B cell (primary cell): ENCODE results near the gene NRGN. TPM values are rescaled to one million over a fixed set of nuclear protein-coding genes. Genes with fewer than 3 reads are reported as not detected.

Experiments used
- ATAC-seq: fragments of 200-7000 bp; cut with Tn5 transposase; one replicate; pipeline ENCODE4 v1.10.0; 2021; ENCODE audit warnings: low read depth, mild to moderate bottlenecking, moderate number of reproducible peaks, moderate library complexity
- CTCF ChIA-PET: fragments of 350-600 bp; sonication (Branson Sonifier 250); formaldehyde crosslinking; loops from one replicate; lab custom pipeline; 2021; ENCODE audit warnings: antibody characterized with exemption, inconsistent platforms; lab: Charles Lee
- POLR2A ChIA-PET: fragments of 350-600 bp; sonication (Branson Sonifier 250); formaldehyde crosslinking; loops from one replicate; lab custom pipeline; 2021; ENCODE audit warnings: antibody characterized with exemption; lab: Charles Lee
- DNase-seq: peaks from one replicate; pipeline ENCODE4 v3.0.0; 2013
- H2AFZ ChIP-seq: 2 replicates; pipeline ENCODE4 v1.6.1; 2012; ENCODE audit warnings: mild to moderate bottlenecking, low read depth, low read length; ENCODE audit not compliant: insufficient read depth, poor library complexity, severe bottlenecking
- H3K27ac ChIP-seq, 2 donors: 1 replicate in 1 of 2; 2 replicates in 1 of 2; pipeline ENCODE4 v1.5.1; 2012 to 2013; ENCODE audit warnings: low read length in 2 of 2, mild to moderate bottlenecking in 2 of 2, moderate library complexity in 1 of 2
- H3K27me3 ChIP-seq, 4 experiments: fragments of 200-600 bp in 1 of 4; sonication (generic) in 1 of 4; replicated peaks in 1 of 4; 1 replicate in 2 of 4; 2 replicates in 2 of 4; pipeline versions ENCODE4 v1.6.1 to v1.7.0; 2013 to 2016; ENCODE audit warnings: low read length in 3 of 4, mild to moderate bottlenecking in 2 of 4, mixed read lengths in 1 of 4, moderate library complexity in 1 of 4; ENCODE audit not compliant: insufficient read depth in 4 of 4, control insufficient read depth in 3 of 4; ENCODE audit errors: control extremely low read depth in 1 of 4
- H3K36me3 ChIP-seq, 2 experiments: replicated peaks in 1 of 2; 1 replicate in 1 of 2; 2 replicates in 1 of 2; pipeline versions ENCODE4 v1.6.1 to v1.7.1; 2013; ENCODE audit warnings: low read length in 1 of 2; ENCODE audit not compliant: insufficient read depth in 2 of 2, control insufficient read depth in 1 of 2; ENCODE audit errors: control extremely low read depth in 1 of 2, extremely low read depth in 1 of 2
- H3K4me1 ChIP-seq, 2 donors: fragments of 200-600 bp in 1 of 2; sonication (generic) in 1 of 2; 1 replicate in 1 of 2; 2 replicates in 1 of 2; pipeline versions ENCODE4 v1.5.1 to v1.6.1; 2013 to 2017; ENCODE audit warnings: low read length in 2 of 2; ENCODE audit not compliant: control insufficient read depth in 2 of 2, insufficient read depth in 2 of 2
- H3K4me2 ChIP-seq: replicated peaks from 2 replicates; pipeline ENCODE3; 2012; ENCODE audit warnings: mild to moderate bottlenecking, low read depth, low read length; ENCODE audit not compliant: poor library complexity, severe bottlenecking
- H3K4me3 ChIP-seq, 5 experiments: fragments of 200-600 bp in 1 of 5; sonication (generic) in 1 of 5; 1 replicate in 3 of 5; 2 replicates in 2 of 5; pipeline versions ENCODE4 v1.5.1 to v1.7.0; 2011 to 2016; ENCODE audit warnings: low read length in 4 of 5, mild to moderate bottlenecking in 4 of 5, low read depth in 2 of 5, control low read depth in 1 of 5, moderate library complexity in 1 of 5; ENCODE audit not compliant: insufficient read depth in 1 of 5; ENCODE audit errors: control extremely low read depth in 1 of 5, extremely low read depth in 1 of 5
- H3K79me2 ChIP-seq: fragments of 200-600 bp; sonication (generic); one replicate; pipeline ENCODE4 v1.6.0; 2016; ENCODE audit warnings: low read length; ENCODE audit not compliant: control insufficient read depth, insufficient read depth
- H3K9ac ChIP-seq: fragments of 200-600 bp; sonication (generic); 2 replicates; pipeline ENCODE4 v1.6.1; 2017; ENCODE audit warnings: mild to moderate bottlenecking, low read length, moderate library complexity
- H3K9me3 ChIP-seq, 3 donors: one replicate each; pipeline versions ENCODE4 v1.6.1 to v1.7.1; 2013; ENCODE audit warnings: low read length in 2 of 3; ENCODE audit not compliant: control insufficient read depth in 2 of 3, insufficient read depth in 1 of 3; ENCODE audit errors: control extremely low read depth in 1 of 3
- H4K20me1 ChIP-seq: 2 replicates; pipeline ENCODE4 v1.6.0; 2012; ENCODE audit warnings: mild to moderate bottlenecking, low read length; ENCODE audit not compliant: insufficient read depth, control insufficient read depth, poor library complexity, severe bottlenecking
- H3K27ac Mint-ChIP-seq: one replicate; pipeline ENCODE4 v1.8.0; 2021; ENCODE audit warnings: mixed read lengths
- H3K27me3 Mint-ChIP-seq: one replicate; pipeline ENCODE4 v1.8.0; 2021; ENCODE audit warnings: mixed read lengths
- H3K4me1 Mint-ChIP-seq: one replicate; pipeline ENCODE4 v1.8.0; 2021; ENCODE audit warnings: mixed read lengths
- H3K4me3 Mint-ChIP-seq: one replicate; pipeline ENCODE4 v1.8.0; 2021; ENCODE audit warnings: mixed read lengths
- H3K9me3 Mint-ChIP-seq: one replicate; pipeline ENCODE4 v1.8.0; 2022; ENCODE audit warnings: mixed read lengths; ENCODE audit not compliant: insufficient read depth
- EZH2 ChIP-seq: IDR thresholded peaks from 2 replicates; pipeline ENCODE4 v1.6.1; 2012; ENCODE audit warnings: borderline replicate concordance, low read depth, mild to moderate bottlenecking, moderate library complexity, low read length; ENCODE audit not compliant: insufficient read depth, poor library complexity, severe bottlenecking
- WGBS: methylation state at CpG from one replicate; pipeline ENCODE4 v1.1.5; 2013; ENCODE audit warnings: missing lambda C conversion rate; ENCODE audit not compliant: insufficient coverage; 5-methylcytosine and 5-hydroxymethylcytosine counted together
- intact Hi-C: fragments of 100-400 bp; cut with micrococcal nuclease; formaldehyde crosslinking; loops from one replicate; pipeline ENCODE4 v1.10.0; 2022
- polyA plus RNA-seq: library from polyadenylated mRNA; depleted of rRNA; stranded (reverse); fragments of >200 nt; gene quantifications from 2 replicates; pipeline ENCODE4 v1.2.3, GENCODE V29; 2012
- total RNA-seq, 2 donors: library from RNA; stranded (reverse); fragments of 120-200 nt in 1 of 2; gene quantifications; 1 replicate in 1 of 2; 2 replicates in 1 of 2; pipeline versions ENCODE4 v1.2.3 to v1.2.4, GENCODE V29; 2013 to 2022
- TF ChIP-seq, protein P1 (sequence below): fragments of 200-600 bp; IDR thresholded peaks from one replicate; pipeline ENCODE4 v1.8.0; 2022; ENCODE audit warnings: antibody characterized with exemption, mild to moderate bottlenecking

The NRGN gene
- total and polyA plus RNA-seq, 2 donors (not counting 1 experiment from before 2014, with no cell fraction given), result 3.1 TPM; not detected in 1

GRCh38 chr11:124776865-124777645 is 37.3 kb downstream of the NRGN start:
- no peaks in the 10 kb centered on the region for H3K9me3 Mint-ChIP-seq
- peaks cover 15% of the 10 kb centered on the region for H3K4me1 Mint-ChIP-seq
- Histone ChIP-seq H3K36me3 (peaks cover under 1 to 6% of the 10 kb centered on the region in 2 experiments), H2AFZ (no peak overlapping the region), H3K9ac (no peak overlapping the region), H3K4me2 (no peak overlapping the region), H3K27ac (no peak overlapping the region), H3K27me3 (no peaks in the 10 kb centered on the region), H3K9me3 (no peaks in the 10 kb centered on the region), H4K20me1 (no peaks in the 10 kb centered on the region), H3K4me3 (no peak overlapping the region), H3K4me1 (no peaks in the 10 kb centered on the region), H3K79me2 (peaks cover 4% of the 10 kb centered on the region)
- ChIA-PET POLR2A (no interaction called here), CTCF (no interaction called here)
- H3K4me3 Mint-ChIP-seq, result no peak overlapping the region
- no peak for DNase-seq
- ATAC-seq, result no peak
- 81% methylated on average over 6 of the region's 7 CpGs for WGBS
- intact Hi-C loops, result no loop called here
- TF ChIP-seq EZH2, result no peak
- TF ChIP-seq, protein P1, sequence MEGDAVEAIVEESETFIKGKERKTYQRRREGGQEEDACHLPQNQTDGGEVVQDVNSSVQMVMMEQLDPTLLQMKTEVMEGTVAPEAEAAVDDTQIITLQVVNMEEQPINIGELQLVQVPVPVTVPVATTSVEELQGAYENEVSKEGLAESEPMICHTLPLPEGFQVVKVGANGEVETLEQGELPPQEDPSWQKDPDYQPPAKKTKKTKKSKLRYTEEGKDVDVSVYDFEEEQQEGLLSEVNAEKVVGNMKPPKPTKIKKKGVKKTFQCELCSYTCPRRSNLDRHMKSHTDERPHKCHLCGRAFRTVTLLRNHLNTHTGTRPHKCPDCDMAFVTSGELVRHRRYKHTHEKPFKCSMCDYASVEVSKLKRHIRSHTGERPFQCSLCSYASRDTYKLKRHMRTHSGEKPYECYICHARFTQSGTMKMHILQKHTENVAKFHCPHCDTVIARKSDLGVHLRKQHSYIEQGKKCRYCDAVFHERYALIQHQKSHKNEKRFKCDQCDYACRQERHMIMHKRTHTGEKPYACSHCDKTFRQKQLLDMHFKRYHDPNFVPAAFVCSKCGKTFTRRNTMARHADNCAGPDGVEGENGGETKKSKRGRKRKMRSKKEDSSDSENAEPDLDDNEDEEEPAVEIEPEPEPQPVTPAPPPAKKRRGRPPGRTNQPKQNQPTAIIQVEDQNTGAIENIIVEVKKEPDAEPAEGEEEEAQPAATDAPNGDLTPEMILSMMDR, result no peak
- H3K27me3 Mint-ChIP-seq, result no peaks in the 10 kb centered on the region
- H3K27ac Mint-ChIP-seq, result no peak overlapping the region

- TF ChIP-seq EZH2, result no peak
- TF ChIP-seq, protein P1, result no peak
- intact Hi-C loops, result no loop called here
- Mint-ChIP-seq H3K27ac (no peak overlapping the region), H3K9me3 (no peaks in the 10 kb centered on the region), H3K4me1 (peaks cover 15% of the 10 kb centered on the region), H3K4me3 (no peak overlapping the region), H3K27me3 (no peaks in the 10 kb centered on the region)
- ATAC-seq (no peak), DNase-seq (no peak)
- Histone ChIP-seq H3K36me3 (peaks cover 0 to 4% of the 10 kb centered on the region in 2 experiments), H3K9me3 (no peaks in the 10 kb centered on the region), H3K4me2 (no peak overlapping the region), H3K9ac (no peak overlapping the region), H3K4me1 (no peaks in the 10 kb centered on the region), H4K20me1 (no peaks in the 10 kb centered on the region), H2AFZ (no peak overlapping the region), H3K27me3 (no peaks in the 10 kb centered on the region), H3K27ac (no peak overlapping the region), H3K79me2 (peaks cover 9% of the 10 kb centered on the region), H3K4me3 (no peak overlapping the region)
- WGBS, result 86% methylated on average over 1 of the region's 2 CpGs
- POLR2A ChIA-PET, result no interaction called here
- CTCF ChIA-PET, result interaction anchor here (0.8 to 1.3 kb wide), 3 partner anchors 15 to 60 kb away, joined by 3 to 4 read pairs (median 3); no protein-coding TSS in a partner anchor
Measured at GRCh38 chr11:124778281-124778680, 38.5 kb downstream of the NRGN start.
